Mammary epithelial cell (primary cell): ENCODE measurements around the gene FRMD5.

Source experiments
- CTCF ChIP-seq, 2 donors: IDR thresholded peaks in 1 of 2; conservative IDR thresholded peaks in 1 of 2; 2 replicates each; pipeline ENCODE4 v1.5.1; 2011 to 2012; ENCODE audit warnings: inconsistent platforms in 2 of 2, low read length in 2 of 2, mild to moderate bottlenecking in 2 of 2, control low read depth in 1 of 2, low read depth in 1 of 2; ENCODE audit not compliant: insufficient read depth in 1 of 2; ENCODE audit errors: extremely low read depth in 1 of 2
- EZH2 ChIP-seq: IDR thresholded peaks from 2 replicates; pipeline ENCODE4 v1.6.1; 2012; ENCODE audit warnings: low read length, inconsistent platforms, borderline replicate concordance

- no peak for TF ChIP-seq CTCF (conservative IDR thresholded peaks at IDR 0.05 in 1 of 2, IDR thresholded peaks at IDR 0.05 in 1 of 2; ENCODE audit: extremely low read depth in 1 of 2, insufficient read depth in 1 of 2, low read depth in 1 of 2, low read length in 2 of 2)
- no peak for TF ChIP-seq EZH2
Measured at GRCh38 chr15:44045217-44045616, 149.9 kb downstream of the FRMD5 start.
